GM18517 (cell line): ENCODE measurements around the gene C1orf52.
"Not testable (repeated sequence)": the region's sequence is repeated elsewhere in the genome, so short reads cannot be mapped to it uniquely, and the experiment has no call there.

Source experiments
- ATAC-seq: cut with Tn5 transposase; IDR thresholded peaks from one replicate; pipeline ENCODE4 v1.9.1; 2021; ENCODE audit warnings: mild to moderate bottlenecking, moderate library complexity; ENCODE audit not compliant: unreplicated experiment

The C1orf52 gene

GRCh38 chr1:85278853-85279314 is 19.4 kb upstream of the C1orf52 start:
- ATAC-seq = no peak

GRCh38 chr1:85277802-85278201 is 18.3 kb upstream of the C1orf52 start:
- ATAC-seq = no peak

- no peak for ATAC-seq
Measured at GRCh38 chr1:85276978-85277639, 17.6 kb upstream of the C1orf52 start.

GRCh38 chr1:85276215-85276977 is 16.9 kb upstream of the C1orf52 start, which contains the start of gene BCL10:
TSS of gene BCL10 (minus strand) at chr1:85276632. CDS start at chr1:85276352, 280 bp downstream.
- ATAC-seq = peak; percentile 92

- peak; percentile 0 for ATAC-seq
Measured at GRCh38 chr1:85275701-85276214, 16.3 kb upstream of the C1orf52 start.

GRCh38 chr1:85274969-85275453 is 15.5 kb upstream of the C1orf52 start:
- ATAC-seq = no peak

GRCh38 chr1:85273397-85273796 is 13.9 kb upstream of the C1orf52 start:
- ATAC-seq = no peak

GRCh38 chr1:85268801-85269585 is 9.5 kb upstream of the C1orf52 start:
- no peak for ATAC-seq

GRCh38 chr1:85267313-85267712 is 7.9 kb upstream of the C1orf52 start:
- ATAC-seq = no peak

GRCh38 chr1:85264150-85264549 is 4.7 kb upstream of the C1orf52 start:
- no peak for ATAC-seq

- no peak for ATAC-seq
Measured at GRCh38 chr1:85262985-85263384, 3.5 kb upstream of the C1orf52 start.

GRCh38 chr1:85259912-85260274 is 431 bp upstream of the C1orf52 start:
- no peak for ATAC-seq

- ATAC-seq = no peak
Measured at GRCh38 chr1:85258536-85259117, 835 bp downstream of the C1orf52 start.

- ATAC-seq = not testable (repeated sequence)
Measured at GRCh38 chr1:85249042-85249441, 10.4 kb downstream of the C1orf52 start.

- ATAC-seq = no peak
Measured at GRCh38 chr1:85245891-85246290, 13.6 kb downstream of the C1orf52 start.

- ATAC-seq = no peak
Measured at GRCh38 chr1:85245456-85245855, 14.0 kb downstream of the C1orf52 start.

- ATAC-seq = no peak
Measured at GRCh38 chr1:85244271-85245061, 15.0 kb downstream of the C1orf52 start.

- no peak for ATAC-seq
Measured at GRCh38 chr1:85243372-85243771, 16.1 kb downstream of the C1orf52 start.

GRCh38 chr1:85240643-85241042 is 18.8 kb downstream of the C1orf52 start:
- no peak for ATAC-seq

GRCh38 chr1:85240174-85240601 is 19.3 kb downstream of the C1orf52 start:
- ATAC-seq = no peak
